WTC11 (cell line): ENCODE measurements around the gene CSTPP1. TPM values are rescaled to one million over a fixed set of nuclear protein-coding genes. Genes with fewer than 3 reads are reported as not detected.

Experiments used
- ATAC-seq: fragments of 200-7000 bp; cut with Tn5 transposase; 2 replicates; pipeline ENCODE4 v1.10.0; 2021; ENCODE audit warnings: mild to moderate bottlenecking, moderate library complexity
- CTCF ChIA-PET: fragments of 300-600 bp; sonication (Branson Sonifier 250); formaldehyde crosslinking; loops from one replicate; lab custom pipeline; 2021; ENCODE audit warnings: antibody characterized with exemption; lab: Charles Lee
- POLR2A ChIA-PET: fragments of 350-600 bp; sonication (Branson Sonifier 250); formaldehyde crosslinking; loops from one replicate; lab custom pipeline; 2021; ENCODE audit warnings: antibody characterized with exemption; lab: Charles Lee
- DNase-seq: peaks from one replicate; pipeline ENCODE4 v3.0.0; 2021; ENCODE audit warnings: low spot score
- H3K27ac Mint-ChIP-seq: 2 replicates; pipeline ENCODE4 v1.8.0; 2021; ENCODE audit warnings: mixed read lengths
- H3K27me3 Mint-ChIP-seq: 2 replicates; pipeline ENCODE4 v1.8.0; 2021; ENCODE audit warnings: low read depth, mild to moderate bottlenecking, moderate library complexity, mixed read lengths
- H3K36me3 Mint-ChIP-seq: 2 replicates; pipeline ENCODE4 v1.8.0; 2021; ENCODE audit warnings: mixed read lengths
- H3K4me1 Mint-ChIP-seq: 2 replicates; pipeline ENCODE4 v1.8.0; 2022; ENCODE audit warnings: mixed read lengths
- H3K4me3 Mint-ChIP-seq: 2 replicates; pipeline ENCODE4 v1.8.0; 2021; ENCODE audit warnings: mild to moderate bottlenecking, moderate library complexity, mixed read lengths
- H3K9me3 Mint-ChIP-seq: 2 replicates; pipeline ENCODE4 v1.8.0; 2021; ENCODE audit warnings: mixed read lengths
- CREB1 ChIP-seq: sonication (generic); formaldehyde crosslinking; IDR thresholded peaks from 2 replicates; pipeline ENCODE4 v1.8.0; 2023; ENCODE audit warnings: mild to moderate bottlenecking, missing genetic modification reagents
- CREM ChIP-seq: sonication (generic); formaldehyde crosslinking; IDR thresholded peaks from 2 replicates; pipeline ENCODE4 v1.8.1; 2022; ENCODE audit warnings: mild to moderate bottlenecking, missing genetic modification reagents, moderate library complexity
- FOXP1 ChIP-seq: sonication (generic); formaldehyde crosslinking; IDR thresholded peaks from 2 replicates; pipeline ENCODE4 v1.8.0; 2022; ENCODE audit warnings: missing genetic modification reagents, mild to moderate bottlenecking, moderate library complexity, borderline replicate concordance
- GABPB1 ChIP-seq: sonication (generic); formaldehyde crosslinking; IDR thresholded peaks from 2 replicates; pipeline ENCODE4 v1.8.1; 2023; ENCODE audit warnings: mild to moderate bottlenecking, missing genetic modification reagents
- GRHL2 ChIP-seq: fragments of 250-450 bp; sonication (Bioruptor Pico); IDR thresholded peaks from 2 replicates; pipeline ENCODE4 v1.8.0; 2022; ENCODE audit warnings: mild to moderate bottlenecking, moderate library complexity; ENCODE audit not compliant: insufficient replicate concordance, severe bottlenecking
- IRF2 ChIP-seq: sonication (generic); formaldehyde crosslinking; IDR thresholded peaks from 2 replicates; pipeline ENCODE4 v1.8.0; 2022; ENCODE audit warnings: low read depth, missing genetic modification reagents, borderline replicate concordance
- KAT7 ChIP-seq: sonication (generic); formaldehyde crosslinking; IDR thresholded peaks from 2 replicates; pipeline ENCODE4 v1.8.1; 2023; ENCODE audit warnings: missing genetic modification reagents, mild to moderate bottlenecking, borderline replicate concordance
- MYBL2 ChIP-seq: sonication (generic); formaldehyde crosslinking; IDR thresholded peaks from 2 replicates; pipeline ENCODE4 v1.8.1; 2023; ENCODE audit warnings: mild to moderate bottlenecking, moderate library complexity, missing genetic modification reagents
- NFATC4 ChIP-seq: fragments of 250-450 bp; sonication (Bioruptor Pico); IDR thresholded peaks from 2 replicates; pipeline ENCODE4 v1.9.0; 2021; ENCODE audit warnings: mild to moderate bottlenecking
- NR2C2 ChIP-seq: sonication (generic); formaldehyde crosslinking; IDR thresholded peaks from 2 replicates; pipeline ENCODE4 v1.8.0; 2022; ENCODE audit warnings: mild to moderate bottlenecking, missing genetic modification reagents
- PRRX2 ChIP-seq: fragments of 250-450 bp; sonication (Bioruptor Pico); IDR thresholded peaks from 2 replicates; pipeline ENCODE4 v1.8.0; 2021; ENCODE audit warnings: mild to moderate bottlenecking
- RELA ChIP-seq: sonication (generic); formaldehyde crosslinking; IDR thresholded peaks from 2 replicates; pipeline ENCODE4 v1.8.1; 2022; ENCODE audit warnings: missing genetic modification reagents, mild to moderate bottlenecking, borderline replicate concordance
- SMAD4 ChIP-seq: sonication (generic); formaldehyde crosslinking; IDR thresholded peaks from 2 replicates; pipeline ENCODE4 v1.8.0; 2022; ENCODE audit warnings: mild to moderate bottlenecking, missing genetic modification reagents
- SP1 ChIP-seq: sonication (generic); formaldehyde crosslinking; conservative IDR thresholded peaks from 2 replicates; pipeline ENCODE4 v1.8.1; 2022; ENCODE audit warnings: missing genetic modification reagents
- TEAD4 ChIP-seq: sonication (generic); formaldehyde crosslinking; IDR thresholded peaks from 2 replicates; pipeline ENCODE4 v1.8.0; 2022; ENCODE audit warnings: mild to moderate bottlenecking, missing genetic modification reagents
- ZBTB21 ChIP-seq: sonication (generic); formaldehyde crosslinking; IDR thresholded peaks from 2 replicates; pipeline ENCODE4 v1.8.1; 2023; ENCODE audit warnings: mild to moderate bottlenecking, missing genetic modification reagents, borderline replicate concordance
- ZNF396 ChIP-seq: fragments of 250-450 bp; sonication (Bioruptor Pico); IDR thresholded peaks from 2 replicates; pipeline ENCODE4 v1.8.0; 2021; ENCODE audit warnings: mild to moderate bottlenecking, moderate library complexity, borderline replicate concordance
- ZNF416 ChIP-seq: fragments of 250-450 bp; sonication (Bioruptor Pico); IDR thresholded peaks from 2 replicates; pipeline ENCODE4 v1.9.0; 2021; ENCODE audit warnings: mild to moderate bottlenecking, inconsistent platforms
- ZNF671 ChIP-seq: fragments of 250-450 bp; sonication (Bioruptor Pico); IDR thresholded peaks from 2 replicates; pipeline ENCODE4 v1.8.0; 2021; ENCODE audit warnings: mild to moderate bottlenecking
- total RNA-seq: library from RNA; stranded (reverse); gene quantifications from 3 replicates; pipeline ENCODE4 v1.2.3, GENCODE V29; 2021
- TF ChIP-seq, protein P1 (sequence below): fragments of 250-450 bp; sonication (Bioruptor Pico); IDR thresholded peaks from 2 replicates; pipeline ENCODE4 v1.8.0; 2021; ENCODE audit warnings: mild to moderate bottlenecking
- TF ChIP-seq, protein P2 (sequence below): sonication (generic); formaldehyde crosslinking; IDR thresholded peaks from 2 replicates; pipeline ENCODE4 v1.8.1; 2022; ENCODE audit warnings: mild to moderate bottlenecking, moderate library complexity, missing genetic modification reagents
- TF ChIP-seq, protein P3 (sequence below): fragments of 250-450 bp; sonication (Bioruptor Pico); IDR thresholded peaks from 2 replicates; pipeline ENCODE4 v1.9.0; 2021; ENCODE audit warnings: mild to moderate bottlenecking
- TF ChIP-seq, protein P4 (sequence below): sonication (generic); formaldehyde crosslinking; IDR thresholded peaks from 2 replicates; pipeline ENCODE4 v1.8.0; 2022; ENCODE audit warnings: mild to moderate bottlenecking, missing genetic modification reagents
- TF ChIP-seq, protein P5 (sequence below): fragments of 250-450 bp; sonication (Bioruptor Pico); conservative IDR thresholded peaks from 2 replicates; pipeline ENCODE4 v1.9.0; 2021; ENCODE audit warnings: mild to moderate bottlenecking
- TF ChIP-seq, protein P6 (sequence below): sonication (generic); formaldehyde crosslinking; IDR thresholded peaks from 2 replicates; pipeline ENCODE4 v1.8.1; 2023; ENCODE audit warnings: mild to moderate bottlenecking, missing genetic modification reagents, moderate library complexity
- TF ChIP-seq, protein P7 (sequence below): sonication (generic); formaldehyde crosslinking; IDR thresholded peaks from 2 replicates; pipeline ENCODE4 v1.8.0; 2023; ENCODE audit warnings: missing genetic modification reagents, mild to moderate bottlenecking, borderline replicate concordance

CSTPP1 gene
- total RNA-seq, 1 experiment from 2014 or later = 23.6 TPM

DNA sequence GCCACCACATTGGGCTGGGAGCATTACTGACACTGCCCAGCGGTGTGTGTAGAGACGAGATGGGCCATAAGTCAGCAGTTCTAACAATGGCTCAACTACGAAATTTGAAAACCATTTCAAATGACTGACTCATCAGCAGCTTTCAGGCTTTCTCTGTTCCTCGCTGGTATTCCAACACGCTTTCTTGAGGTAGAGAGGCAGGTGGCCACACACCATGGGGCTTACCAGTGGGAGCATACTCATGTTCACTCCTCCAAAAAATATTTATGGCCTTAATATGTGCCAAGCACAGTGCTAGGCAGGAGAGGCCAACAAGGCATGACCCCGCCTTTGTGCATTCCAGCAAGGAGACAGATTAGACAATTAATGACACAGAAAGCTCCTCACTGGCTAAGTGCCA is 219.8 kb downstream of the CSTPP1 start:
- ChIA-PET CTCF (no interaction called here), POLR2A (no interaction called here)
- H3K36me3 Mint-ChIP-seq = no peaks in the 10 kb centered on the region
- no peaks in the 10 kb centered on the region for H3K27me3 Mint-ChIP-seq
- ATAC-seq = no peak
- DNase-seq = no peak
- TF ChIP-seq, protein P1, sequence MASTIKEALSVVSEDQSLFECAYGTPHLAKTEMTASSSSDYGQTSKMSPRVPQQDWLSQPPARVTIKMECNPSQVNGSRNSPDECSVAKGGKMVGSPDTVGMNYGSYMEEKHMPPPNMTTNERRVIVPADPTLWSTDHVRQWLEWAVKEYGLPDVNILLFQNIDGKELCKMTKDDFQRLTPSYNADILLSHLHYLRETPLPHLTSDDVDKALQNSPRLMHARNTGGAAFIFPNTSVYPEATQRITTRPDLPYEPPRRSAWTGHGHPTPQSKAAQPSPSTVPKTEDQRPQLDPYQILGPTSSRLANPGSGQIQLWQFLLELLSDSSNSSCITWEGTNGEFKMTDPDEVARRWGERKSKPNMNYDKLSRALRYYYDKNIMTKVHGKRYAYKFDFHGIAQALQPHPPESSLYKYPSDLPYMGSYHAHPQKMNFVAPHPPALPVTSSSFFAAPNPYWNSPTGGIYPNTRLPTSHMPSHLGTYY = no peak
- TF ChIP-seq KAT7 (CRISPR knock-in tag) = no peak
- no peak for TF ChIP-seq PRRX2 (CRISPR knock-in tag)
- no peak for TF ChIP-seq SP1 (CRISPR knock-in tag)
- TF ChIP-seq, protein P2, sequence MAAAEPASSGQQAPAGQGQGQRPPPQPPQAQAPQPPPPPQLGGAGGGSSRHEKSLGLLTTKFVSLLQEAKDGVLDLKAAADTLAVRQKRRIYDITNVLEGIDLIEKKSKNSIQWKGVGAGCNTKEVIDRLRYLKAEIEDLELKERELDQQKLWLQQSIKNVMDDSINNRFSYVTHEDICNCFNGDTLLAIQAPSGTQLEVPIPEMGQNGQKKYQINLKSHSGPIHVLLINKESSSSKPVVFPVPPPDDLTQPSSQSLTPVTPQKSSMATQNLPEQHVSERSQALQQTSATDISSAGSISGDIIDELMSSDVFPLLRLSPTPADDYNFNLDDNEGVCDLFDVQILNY = no peak
- TF ChIP-seq ZNF671 = no peak
- TF ChIP-seq, protein P3, sequence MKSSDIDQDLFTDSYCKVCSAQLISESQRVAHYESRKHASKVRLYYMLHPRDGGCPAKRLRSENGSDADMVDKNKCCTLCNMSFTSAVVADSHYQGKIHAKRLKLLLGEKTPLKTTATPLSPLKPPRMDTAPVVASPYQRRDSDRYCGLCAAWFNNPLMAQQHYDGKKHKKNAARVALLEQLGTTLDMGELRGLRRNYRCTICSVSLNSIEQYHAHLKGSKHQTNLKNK (CRISPR knock-in tag) = no peak
- no peak for TF ChIP-seq CREM (CRISPR knock-in tag)
- TF ChIP-seq, protein P4, sequence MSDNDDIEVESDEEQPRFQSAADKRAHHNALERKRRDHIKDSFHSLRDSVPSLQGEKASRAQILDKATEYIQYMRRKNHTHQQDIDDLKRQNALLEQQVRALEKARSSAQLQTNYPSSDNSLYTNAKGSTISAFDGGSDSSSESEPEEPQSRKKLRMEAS (CRISPR knock-in tag) = no peak
- TF ChIP-seq, protein P5, sequence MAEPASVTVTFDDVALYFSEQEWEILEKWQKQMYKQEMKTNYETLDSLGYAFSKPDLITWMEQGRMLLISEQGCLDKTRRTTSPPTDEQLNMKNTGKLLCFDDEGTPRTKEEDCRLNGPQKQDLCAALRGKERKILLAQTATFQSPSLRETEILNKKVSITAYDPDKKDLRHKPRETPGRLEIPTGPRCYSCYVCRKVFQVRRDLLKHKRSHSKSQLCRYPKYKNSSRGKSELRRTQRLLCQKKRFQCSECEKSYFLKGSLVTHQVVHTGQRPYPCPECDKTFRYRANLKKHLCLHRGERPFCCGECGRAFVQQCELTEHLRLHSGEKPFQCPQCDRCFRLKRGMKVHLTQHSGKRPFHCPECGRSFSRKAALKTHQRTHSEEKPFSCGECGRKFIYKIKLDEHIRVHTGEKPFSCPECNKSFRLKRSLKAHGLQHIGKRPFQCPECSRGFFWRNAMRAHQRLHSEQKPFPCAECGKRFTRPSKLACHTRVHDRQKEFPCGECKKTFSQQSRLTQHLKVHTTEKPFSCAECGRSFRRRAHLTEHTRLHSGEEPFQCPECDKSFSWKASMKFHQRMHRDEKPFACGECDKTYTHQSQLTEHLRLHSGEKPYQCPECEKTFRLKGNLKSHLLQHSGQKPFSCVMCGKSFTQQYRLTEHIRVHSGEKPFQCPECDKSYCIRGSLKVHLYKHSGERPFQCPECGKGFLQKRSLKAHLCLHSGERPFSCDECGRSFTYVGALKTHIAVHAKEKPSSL (CRISPR knock-in tag) = no peak
- TF ChIP-seq, protein P6, sequence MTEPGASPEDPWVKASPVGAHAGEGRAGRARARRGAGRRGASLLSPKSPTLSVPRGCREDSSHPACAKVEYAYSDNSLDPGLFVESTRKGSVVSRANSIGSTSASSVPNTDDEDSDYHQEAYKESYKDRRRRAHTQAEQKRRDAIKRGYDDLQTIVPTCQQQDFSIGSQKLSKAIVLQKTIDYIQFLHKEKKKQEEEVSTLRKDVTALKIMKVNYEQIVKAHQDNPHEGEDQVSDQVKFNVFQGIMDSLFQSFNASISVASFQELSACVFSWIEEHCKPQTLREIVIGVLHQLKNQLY (CRISPR knock-in tag) = no peak
- no peak for TF ChIP-seq ZBTB21 (CRISPR knock-in tag)
- no peak for TF ChIP-seq IRF2 (CRISPR knock-in tag)
- TF ChIP-seq CREB1 (CRISPR knock-in tag) = no peak
- no peak for TF ChIP-seq FOXP1 (CRISPR knock-in tag)
- no peak for TF ChIP-seq GRHL2
- peaks cover 21% of the 10 kb centered on the region for H3K4me1 Mint-ChIP-seq
- no peak overlapping the region for H3K27ac Mint-ChIP-seq
- no peak overlapping the region for H3K4me3 Mint-ChIP-seq
- no peaks in the 10 kb centered on the region for H3K9me3 Mint-ChIP-seq

DNA sequence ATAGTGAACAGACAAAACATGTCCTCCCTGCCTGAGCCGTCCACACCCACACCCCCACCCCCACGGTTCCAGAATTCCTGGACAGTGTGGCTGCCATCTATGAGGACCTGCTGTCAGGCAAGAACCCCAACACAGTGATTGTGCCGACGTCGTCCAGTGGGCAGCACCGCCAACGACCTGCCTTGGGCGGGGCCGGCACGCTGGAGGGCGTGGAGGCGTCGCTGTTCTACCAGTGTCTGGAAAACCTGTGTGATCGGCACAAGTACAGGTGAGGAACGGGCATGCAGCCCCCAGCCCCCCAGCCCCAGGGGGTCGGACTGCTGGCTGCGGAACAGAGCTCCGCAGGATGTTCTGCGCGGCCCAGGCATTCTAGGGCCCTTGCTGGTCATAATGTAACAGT is 220.4 kb downstream of the CSTPP1 start:
- no peak for DNase-seq
- CTCF ChIA-PET = interaction anchor here (1.0 kb wide), 1 partner anchor 102 kb away, joined by 4 read pairs; no protein-coding TSS in a partner anchor

DNA sequence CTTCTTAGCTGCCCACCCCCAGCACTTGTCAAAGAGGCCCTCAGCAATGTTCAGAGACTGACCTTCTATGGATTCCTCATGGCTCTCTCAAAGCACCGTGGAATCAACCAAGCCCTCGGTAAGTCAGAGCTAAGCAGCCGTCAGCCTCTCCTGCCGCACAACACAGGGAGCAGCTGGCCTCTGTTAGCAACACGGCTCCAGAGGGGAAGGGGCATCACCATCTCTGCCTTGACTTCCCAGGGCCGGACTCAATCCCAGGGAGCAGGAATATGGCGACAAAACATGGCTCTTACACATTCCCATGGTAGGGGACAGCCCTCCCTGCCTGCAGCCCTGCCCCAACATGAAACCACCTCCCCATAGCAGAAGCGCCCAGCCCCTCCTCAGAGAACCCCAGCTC is 221.2 kb downstream of the CSTPP1 start:
- ATAC-seq (no peak), DNase-seq (no peak)
- peaks cover 24% of the 10 kb centered on the region for H3K4me1 Mint-ChIP-seq
- ChIA-PET CTCF (interaction anchor here (1.0 kb wide), 1 partner anchor 102 kb away, joined by 4 read pairs; no protein-coding TSS in a partner anchor), POLR2A (no interaction called here)
- no peak overlapping the region for H3K4me3 Mint-ChIP-seq
- no peaks in the 10 kb centered on the region for H3K9me3 Mint-ChIP-seq
- no peaks in the 10 kb centered on the region for H3K36me3 Mint-ChIP-seq
- no peaks in the 10 kb centered on the region for H3K27me3 Mint-ChIP-seq
- no peak overlapping the region for H3K27ac Mint-ChIP-seq
- no peak for TF ChIP-seq NFATC4
- no peak for TF ChIP-seq ZNF416 (CRISPR knock-in tag)
- TF ChIP-seq MYBL2 (CRISPR knock-in tag) = no peak
- TF ChIP-seq, protein P7, sequence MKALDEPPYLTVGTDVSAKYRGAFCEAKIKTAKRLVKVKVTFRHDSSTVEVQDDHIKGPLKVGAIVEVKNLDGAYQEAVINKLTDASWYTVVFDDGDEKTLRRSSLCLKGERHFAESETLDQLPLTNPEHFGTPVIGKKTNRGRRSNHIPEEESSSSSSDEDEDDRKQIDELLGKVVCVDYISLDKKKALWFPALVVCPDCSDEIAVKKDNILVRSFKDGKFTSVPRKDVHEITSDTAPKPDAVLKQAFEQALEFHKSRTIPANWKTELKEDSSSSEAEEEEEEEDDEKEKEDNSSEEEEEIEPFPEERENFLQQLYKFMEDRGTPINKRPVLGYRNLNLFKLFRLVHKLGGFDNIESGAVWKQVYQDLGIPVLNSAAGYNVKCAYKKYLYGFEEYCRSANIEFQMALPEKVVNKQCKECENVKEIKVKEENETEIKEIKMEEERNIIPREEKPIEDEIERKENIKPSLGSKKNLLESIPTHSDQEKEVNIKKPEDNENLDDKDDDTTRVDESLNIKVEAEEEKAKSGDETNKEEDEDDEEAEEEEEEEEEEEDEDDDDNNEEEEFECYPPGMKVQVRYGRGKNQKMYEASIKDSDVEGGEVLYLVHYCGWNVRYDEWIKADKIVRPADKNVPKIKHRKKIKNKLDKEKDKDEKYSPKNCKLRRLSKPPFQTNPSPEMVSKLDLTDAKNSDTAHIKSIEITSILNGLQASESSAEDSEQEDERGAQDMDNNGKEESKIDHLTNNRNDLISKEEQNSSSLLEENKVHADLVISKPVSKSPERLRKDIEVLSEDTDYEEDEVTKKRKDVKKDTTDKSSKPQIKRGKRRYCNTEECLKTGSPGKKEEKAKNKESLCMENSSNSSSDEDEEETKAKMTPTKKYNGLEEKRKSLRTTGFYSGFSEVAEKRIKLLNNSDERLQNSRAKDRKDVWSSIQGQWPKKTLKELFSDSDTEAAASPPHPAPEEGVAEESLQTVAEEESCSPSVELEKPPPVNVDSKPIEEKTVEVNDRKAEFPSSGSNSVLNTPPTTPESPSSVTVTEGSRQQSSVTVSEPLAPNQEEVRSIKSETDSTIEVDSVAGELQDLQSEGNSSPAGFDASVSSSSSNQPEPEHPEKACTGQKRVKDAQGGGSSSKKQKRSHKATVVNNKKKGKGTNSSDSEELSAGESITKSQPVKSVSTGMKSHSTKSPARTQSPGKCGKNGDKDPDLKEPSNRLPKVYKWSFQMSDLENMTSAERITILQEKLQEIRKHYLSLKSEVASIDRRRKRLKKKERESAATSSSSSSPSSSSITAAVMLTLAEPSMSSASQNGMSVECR (CRISPR knock-in tag) = no peak
- no peak for TF ChIP-seq GABPB1 (CRISPR knock-in tag)
- no peak for TF ChIP-seq ZNF396 (CRISPR knock-in tag)
- no peak for TF ChIP-seq NR2C2 (CRISPR knock-in tag)
- no peak for TF ChIP-seq SMAD4 (CRISPR knock-in tag)
- TF ChIP-seq RELA (CRISPR knock-in tag) = no peak

More for the DNA sequence above, 220.4 kb downstream of the CSTPP1 start:
- H3K9me3 Mint-ChIP-seq = no peaks in the 10 kb centered on the region
- H3K4me3 Mint-ChIP-seq = no peak overlapping the region
- no peak overlapping the region for H3K27ac Mint-ChIP-seq
- POLR2A ChIA-PET = no interaction called here
- H3K4me1 Mint-ChIP-seq = peaks cover 22% of the 10 kb centered on the region
- no peak for ATAC-seq
- TF ChIP-seq TEAD4 (CRISPR knock-in tag) = no peak
- H3K36me3 Mint-ChIP-seq = no peaks in the 10 kb centered on the region
- no peaks in the 10 kb centered on the region for H3K27me3 Mint-ChIP-seq
